IMR-90 (cell line): ENCODE data around the gene NEK2. TPM values are rescaled to one million over a fixed set of nuclear protein-coding genes. Genes with fewer than 3 reads are reported as not detected.

Source experiments
- ATAC-seq: fragments of 200-7000 bp; cut with Tn5 transposase; 2 replicates; pipeline ENCODE4 v1.9.1; 2020; ENCODE audit warnings: low read depth, mild to moderate bottlenecking, moderate library complexity
- BruUV-seq: library from RNA; stranded (reverse); fragments of 400-500 nt; replicated peaks from 2 replicates; lab custom pipeline; 2021; lab: Mats Ljungman, UMichigan
- CTCF ChIA-PET: fragments of 300-600 bp; formaldehyde crosslinking; extraction: SDS; loops from one replicate; lab custom pipeline; 2021; ENCODE audit warnings: antibody characterized with exemption; lab: Yijun Ruan, JAX
- POLR2A ChIA-PET: fragments of 300-600 bp; sonication (Branson Sonifier 250); formaldehyde crosslinking; loops from one replicate; lab custom pipeline; 2022; ENCODE audit warnings: antibody characterized with exemption; ENCODE audit not compliant: unreplicated experiment; lab: Charles Lee
- DNase-seq: peaks from one replicate; pipeline ENCODE4 v3.0.0; 2013
- H2AFZ ChIP-seq: replicated peaks from 2 replicates; pipeline ENCODE3; 2013; ENCODE audit warnings: low read length, mild to moderate bottlenecking; ENCODE audit not compliant: poor library complexity
- H2AK5ac ChIP-seq: 2 replicates; pipeline ENCODE4 v1.6.1; 2013; ENCODE audit warnings: low read depth, low read length, inconsistent platforms
- H2AK9ac ChIP-seq: replicated peaks from 2 replicates; pipeline ENCODE3; 2013; ENCODE audit warnings: mild to moderate bottlenecking, low read depth, low read length, moderate library complexity; ENCODE audit not compliant: poor library complexity
- H2BK120ac ChIP-seq: 2 replicates; pipeline ENCODE4 v1.6.1; 2013; ENCODE audit warnings: low read depth, low read length, inconsistent platforms
- H2BK15ac ChIP-seq: 3 replicates; pipeline ENCODE4 v1.6.1; 2013; ENCODE audit warnings: low read depth, low read length, inconsistent platforms
- H2BK20ac ChIP-seq: 2 replicates; pipeline ENCODE4 v1.6.1; 2013; ENCODE audit warnings: low read depth, mild to moderate bottlenecking, inconsistent platforms, low read length, moderate library complexity
- H2BK5ac ChIP-seq: 2 replicates; pipeline ENCODE4 v1.6.1; 2013; ENCODE audit warnings: mild to moderate bottlenecking, low read depth, low read length, inconsistent platforms; ENCODE audit not compliant: poor library complexity, severe bottlenecking
- H3K14ac ChIP-seq: replicated peaks from 2 replicates; pipeline ENCODE4 v1.6.1; 2013; ENCODE audit warnings: low read depth, low read length, inconsistent platforms
- H3K18ac ChIP-seq: 2 replicates; pipeline ENCODE4 v1.6.1; 2013; ENCODE audit warnings: low read depth, low read length, control low read depth
- H3K23ac ChIP-seq: 2 replicates; pipeline ENCODE4 v1.6.1; 2013; ENCODE audit warnings: low read depth, low read length, inconsistent platforms
- H3K27ac ChIP-seq: 2 replicates; pipeline ENCODE4 v1.5.1; 2013; ENCODE audit warnings: mild to moderate bottlenecking, control low read depth, low read length; ENCODE audit not compliant: insufficient read depth
- H3K27me3 ChIP-seq: 2 replicates; pipeline ENCODE4 v1.6.1; 2013; ENCODE audit warnings: low read length; ENCODE audit not compliant: control insufficient read depth, insufficient read depth
- H3K36me3 ChIP-seq: 2 replicates; pipeline ENCODE4 v1.6.1; 2013; ENCODE audit warnings: low read length, mixed read lengths; ENCODE audit not compliant: control insufficient read depth, insufficient read depth
- H3K4ac ChIP-seq: 2 replicates; pipeline ENCODE4 v1.6.1; 2013; ENCODE audit warnings: low read depth, low read length, inconsistent platforms
- H3K4me1 ChIP-seq: 2 replicates; pipeline ENCODE4 v1.6.1; 2013; ENCODE audit warnings: low read length, mixed read lengths; ENCODE audit not compliant: control insufficient read depth, insufficient read depth
- H3K4me2 ChIP-seq: 2 replicates; pipeline ENCODE4 v1.6.1; 2013; ENCODE audit warnings: low read depth, mild to moderate bottlenecking, control low read depth, low read length, moderate library complexity
- H3K4me3 ChIP-seq: 2 replicates; pipeline ENCODE4 v1.5.1; 2013; ENCODE audit warnings: low read depth, mild to moderate bottlenecking, control low read depth, low read length, moderate library complexity; ENCODE audit not compliant: insufficient read depth
- H3K56ac ChIP-seq: 2 replicates; pipeline ENCODE4 v1.6.1; 2013; ENCODE audit warnings: low read length, inconsistent platforms; ENCODE audit not compliant: insufficient read depth; ENCODE audit errors: extremely low read depth
- H3K79me1 ChIP-seq, 2 experiments: 2 replicates each; pipeline ENCODE4 v1.6.1; 2013; ENCODE audit warnings: low read length in 2 of 2, inconsistent platforms in 1 of 2, low read depth in 1 of 2
- H3K9ac ChIP-seq: 2 replicates; pipeline ENCODE4 v1.6.1; 2013; ENCODE audit warnings: low read depth, low read length, control low read depth
- H3K9me1 ChIP-seq: 2 replicates; pipeline ENCODE4 v1.6.1; 2013; ENCODE audit warnings: low read length, inconsistent platforms; ENCODE audit not compliant: insufficient read depth
- H3K9me3 ChIP-seq: 2 replicates; pipeline ENCODE4 v1.6.1; 2013; ENCODE audit warnings: low read length; ENCODE audit not compliant: control insufficient read depth, insufficient read depth
- H4K20me1 ChIP-seq: 2 replicates; pipeline ENCODE4 v1.6.1; 2013; ENCODE audit warnings: low read length, inconsistent platforms; ENCODE audit not compliant: insufficient read depth
- H4K5ac ChIP-seq: 2 replicates; pipeline ENCODE4 v1.6.1; 2013; ENCODE audit warnings: mild to moderate bottlenecking, low read depth, low read length, control low read depth
- H4K8ac ChIP-seq, 2 experiments: 2 replicates each; pipeline ENCODE4 v1.6.1; 2013; ENCODE audit warnings: low read depth in 2 of 2, low read length in 2 of 2, control low read depth in 1 of 2, inconsistent platforms in 1 of 2
- H4K91ac ChIP-seq: 2 replicates; pipeline ENCODE4 v1.6.1; 2013; ENCODE audit warnings: low read depth, low read length, inconsistent platforms; ENCODE audit not compliant: insufficient read depth
- BHLHE40 ChIP-seq: fragments of 150-350 bp; IDR thresholded peaks from 2 replicates; pipeline ENCODE4 v1.6.1; 2016; ENCODE audit warnings: mild to moderate bottlenecking, low read depth, low read length
- CEBPB ChIP-seq: IDR thresholded peaks from 2 replicates; pipeline ENCODE4 v1.6.1; 2012; ENCODE audit warnings: low read depth, low read length, improper control_type of control experiment
- CHD1 ChIP-seq: IDR thresholded peaks from 2 replicates; pipeline ENCODE4 v1.6.1; 2012; ENCODE audit warnings: low read depth, low read length, improper control_type of control experiment
- CTCF ChIP-seq: conservative IDR thresholded peaks from 2 replicates; pipeline ENCODE4 v1.5.1; 2012; ENCODE audit warnings: mild to moderate bottlenecking, low read depth, low read length, improper control_type of control experiment
- ELK1 ChIP-seq: fragments of 150-350 bp; IDR thresholded peaks from 2 replicates; pipeline ENCODE4 v1.6.1; 2016; ENCODE audit warnings: low read depth, mild to moderate bottlenecking, low read length, moderate library complexity, borderline replicate concordance
- FOS ChIP-seq: fragments of 150-350 bp; IDR thresholded peaks from 2 replicates; pipeline ENCODE4 v1.6.1; 2016; ENCODE audit warnings: low read depth, low read length
- MAFK ChIP-seq: IDR thresholded peaks from 2 replicates; pipeline ENCODE4 v1.6.1; 2012; ENCODE audit warnings: low read depth, low read length, improper control_type of control experiment
- MAZ ChIP-seq: IDR thresholded peaks from 2 replicates; pipeline ENCODE4 v1.6.1; 2012; ENCODE audit warnings: low read depth, mild to moderate bottlenecking, low read length, improper control_type of control experiment, moderate library complexity, borderline replicate concordance
- MXI1 ChIP-seq: IDR thresholded peaks from 2 replicates; pipeline ENCODE4 v1.6.1; 2012; ENCODE audit warnings: low read depth, mild to moderate bottlenecking, low read length, moderate library complexity, borderline replicate concordance
- NFE2L2 ChIP-seq: fragments of 150-350 bp; IDR thresholded peaks from 2 replicates; pipeline ENCODE4 v1.6.1; 2016; ENCODE audit warnings: low read depth, mild to moderate bottlenecking, low read length
- POLR2A ChIP-seq: IDR thresholded peaks from 2 replicates; pipeline ENCODE4 v1.6.1; 2012; ENCODE audit warnings: mild to moderate bottlenecking, low read depth, low read length
- RAD21 ChIP-seq: IDR thresholded peaks from 2 replicates; pipeline ENCODE4 v1.6.1; 2012; ENCODE audit warnings: low read length, improper control_type of control experiment
- RCOR1 ChIP-seq: IDR thresholded peaks from 2 replicates; pipeline ENCODE4 v1.6.1; 2012; ENCODE audit warnings: mild to moderate bottlenecking, low read length, improper control_type of control experiment; ENCODE audit not compliant: insufficient replicate concordance
- RFX5 ChIP-seq: IDR thresholded peaks from 2 replicates; pipeline ENCODE4 v1.8.0; 2012; ENCODE audit warnings: low read depth, mild to moderate bottlenecking, low read length, moderate library complexity
- SMC3 ChIP-seq: fragments of 150-350 bp; IDR thresholded peaks from 2 replicates; pipeline ENCODE4 v1.6.1; 2016; ENCODE audit warnings: low read depth, mild to moderate bottlenecking, antibody characterized with exemption, low read length, moderate library complexity
- WGBS, 2 experiments: methylation state at CpG; one replicate each; pipeline versions ENCODE4 v1.1.5 to v1.1.7; 2013; ENCODE audit warnings: missing lambda C conversion rate in 2 of 2; ENCODE audit not compliant: insufficient read length in 1 of 2; ENCODE audit errors: extremely low coverage in 2 of 2; 5-methylcytosine and 5-hydroxymethylcytosine counted together
- dilution Hi-C: fragments of 300-500 bp; cut with HindIII; formaldehyde crosslinking; loops from one replicate; pipeline ENCODE4 v1.14.3; 2018; ENCODE audit warnings: low sequenced_read_pairs; ENCODE audit not compliant: unreplicated experiment
- in situ Hi-C: fragments of 300-500 bp; cut with MboI; formaldehyde crosslinking; loops from 3 replicates; pipeline ENCODE4 v1.14.3; 2019; ENCODE audit warnings: low sequenced_read_pairs, inconsistent platforms, mixed read lengths
- intact Hi-C: fragments of 100-400 bp; cut with micrococcal nuclease; formaldehyde crosslinking; loops from 2 replicates; pipeline ENCODE4 v1.10.0; 2022
- polyA plus RNA-seq, 3 experiments: library from polyadenylated mRNA; depleted of rRNA; stranded (reverse); fragments of >200 nt; gene quantifications; 2 replicates each; pipeline ENCODE4 v1.2.3, GENCODE V29; 2012; ENCODE audit warnings: low replicate concordance in 1 of 3
- total RNA-seq: library from RNA; depleted of rRNA; stranded (reverse); fragments of >200 nt; gene quantifications from 2 replicates; pipeline ENCODE4 v1.2.3, GENCODE V29; 2012

The NEK2 gene
- total and polyA plus RNA-seq, 2 of the 4 experiments (the other 2 are of a cell fraction): 9.9 to 26.0 TPM

- H3K23ac ChIP-seq: peak overlapping the region; percentile 3; the same call in 1 of the 2 replicates
- CTCF ChIA-PET: no interaction called here
These were observed 38.4 kb downstream of the NEK2 start for GRCh38 chr1:211637066-211637465.

More at GRCh38 chr1:211637066-211637465, 38.4 kb downstream of the NEK2 start:
- in situ Hi-C loops: no loop called here
- Histone ChIP-seq H3K79me1 (no peaks in the 10 kb centered on the region), H3K18ac (no peak overlapping the region; the same call in 1 of the 2 replicates), H3K9me3 (no peaks in the 10 kb centered on the region), H4K20me1 (no peaks in the 10 kb centered on the region), H3K4me2 (no peak overlapping the region), H3K56ac (no peak overlapping the region), H2BK5ac (no peak overlapping the region), H3K27ac (no peak overlapping the region), H3K9ac (no peak overlapping the region), H2AK5ac (peak overlapping the region; percentile 86), H4K8ac (peak overlapping the region in 1 of 2 experiments; percentile 59; a peak in 2 of 4 replicates), H2AK9ac (peak overlapping the region; percentile 68), H4K91ac (peak overlapping the region; percentile 18; the same call in 1 of the 2 replicates), H2AFZ (peak overlapping the region; percentile 38), H3K14ac (no peak overlapping the region), H2BK120ac (peak overlapping the region; percentile 19; the same call in 1 of the 2 replicates), H3K4me1 (peaks cover 24% of the 10 kb centered on the region), H2BK20ac (peak overlapping the region; percentile 26; the same call in 1 of the 2 replicates), H2BK15ac (peak overlapping the region; percentile 76; the same call in 1 of the 3 replicates), H3K4me3 (no peak overlapping the region), H3K4ac (peak overlapping the region; percentile 26; the same call in 1 of the 2 replicates), H3K9me1 (peaks cover 19% of the 10 kb centered on the region), H3K36me3 (no peaks in the 10 kb centered on the region), H4K5ac (peak overlapping the region; percentile 5; the same call in 1 of the 2 replicates), H3K27me3 (no peaks in the 10 kb centered on the region)
- intact Hi-C loops: no loop called here
- TF ChIP-seq SMC3 (no peak), FOS (no peak), BHLHE40 (no peak), RCOR1 (no peak), POLR2A (no peak), RFX5 (no peak), NFE2L2 (no peak), RAD21 (no peak), CTCF (no peak), MAFK (no peak), CEBPB (no peak), ELK1 (no peak), CHD1 (no peak), MAZ (no peak), MXI1 (no peak)
- no peak for ATAC-seq
- POLR2A ChIA-PET: no interaction called here
- BruUV-seq: no TSS peak
- WGBS, 2 experiments: no CpG with 5 or more reads among the region's 3 CpGs
- dilution Hi-C loops: no loop called here
- DNase-seq: no peak
